ENCODE measurements around the gene CLTCL1.

CLTCL1 gene

GRCh38 chr22:19195796-19196731, 95.5 kb downstream of the CLTCL1 start:
- DNase-seq (ENCODE audit: low spot score): no peak

DNA sequence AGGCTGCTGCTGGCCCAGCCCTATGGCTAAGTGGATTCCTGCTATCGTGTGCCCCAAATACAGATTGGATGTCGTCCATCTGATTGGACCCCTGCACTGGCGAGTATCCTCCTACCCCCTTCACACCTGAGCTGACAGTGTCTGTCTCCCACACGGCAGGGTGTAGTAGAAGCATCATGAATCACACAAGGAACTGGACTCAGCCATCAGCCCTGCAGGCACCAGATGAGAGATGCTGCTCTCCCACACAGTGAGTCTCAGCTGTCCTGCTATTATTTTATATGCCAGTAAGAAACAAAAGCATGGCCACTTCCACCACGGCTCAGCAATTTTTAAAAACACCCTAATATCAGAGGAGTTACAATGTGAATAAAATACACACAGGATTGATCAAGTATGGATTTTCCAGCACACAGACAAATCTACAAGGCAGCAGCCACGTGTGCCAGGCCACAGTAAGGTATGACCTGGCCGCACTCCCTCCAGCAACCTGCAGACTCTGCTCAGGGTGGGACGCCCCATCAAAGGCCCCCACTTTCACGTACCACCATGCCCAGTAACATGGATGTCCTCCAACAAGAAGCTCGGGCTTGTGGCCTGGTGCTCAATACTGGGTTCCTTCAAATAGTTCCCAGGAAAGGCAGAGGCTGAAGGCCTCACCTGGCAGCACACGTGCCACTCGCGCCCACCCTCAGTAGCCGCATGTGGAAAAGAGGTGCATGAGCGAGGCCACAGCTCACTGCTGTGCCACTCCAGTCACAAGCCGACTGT, 96.6 kb downstream of the CLTCL1 start:
- DNase-seq (ENCODE audit: low spot score): no peak

DNA sequence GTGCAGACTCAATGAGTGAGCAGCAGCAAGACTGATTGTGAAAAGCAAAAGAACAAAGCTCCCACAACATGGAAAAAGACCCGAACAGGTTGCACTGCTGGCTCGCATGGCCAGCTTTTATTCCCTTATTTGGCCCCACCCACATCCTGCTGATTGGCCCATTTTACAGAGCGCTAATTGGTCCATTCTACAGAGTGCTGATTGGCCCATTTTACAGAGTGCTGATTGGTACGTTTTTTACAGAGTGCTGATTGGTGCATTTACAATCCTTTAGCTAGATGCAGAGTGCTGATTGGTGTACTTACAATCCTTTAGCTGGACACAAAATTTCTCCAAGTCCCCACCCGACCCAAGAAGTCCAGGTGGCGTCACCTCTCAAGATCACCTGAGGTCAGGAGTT, 97.6 kb downstream of the CLTCL1 start:
- DNase-seq (ENCODE audit: low spot score): no peak

DNA sequence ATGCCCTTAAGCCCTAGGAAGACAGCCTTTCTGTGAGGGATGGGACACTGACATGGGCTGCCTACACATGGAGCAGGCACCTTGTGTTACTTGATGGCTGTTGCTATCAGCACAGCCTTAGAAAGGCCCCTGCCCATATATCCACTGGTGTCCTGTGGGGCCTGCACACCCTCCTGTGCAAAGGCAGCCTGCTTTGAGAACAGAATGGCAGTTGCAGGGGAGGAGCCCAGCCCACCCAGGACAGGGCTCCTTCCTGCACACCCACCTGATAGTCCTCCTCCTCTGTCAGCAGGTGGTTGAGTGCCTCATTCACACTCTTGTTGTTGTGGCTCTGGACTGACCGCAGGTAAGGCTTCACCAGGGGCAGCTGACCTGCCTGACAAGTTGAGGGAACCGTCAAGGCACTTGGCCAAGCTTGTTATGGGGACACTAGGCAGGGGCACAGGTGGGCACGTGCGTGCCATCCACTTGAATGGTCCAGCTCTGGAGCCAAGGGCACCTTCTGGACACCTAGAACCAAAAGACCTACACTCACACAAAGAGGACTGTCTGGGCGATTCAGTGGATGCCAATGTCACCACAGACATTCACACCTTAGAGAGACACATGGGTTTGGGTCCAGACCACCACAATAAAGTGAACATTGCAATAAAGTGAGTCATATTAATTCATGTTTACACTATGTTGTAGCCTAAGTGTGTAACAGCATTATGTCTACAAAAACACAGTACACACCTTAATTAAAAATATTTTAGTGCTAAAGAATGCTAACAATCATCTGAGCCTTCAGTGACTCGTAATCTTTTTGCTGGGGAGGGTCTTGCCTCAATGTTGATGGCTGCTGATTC, 103.6 kb downstream of the CLTCL1 start:
- DNase-seq (ENCODE audit: low spot score): no peak

- no peak for DNase-seq (ENCODE audit: low spot score)
Measured at GRCh38 chr22:19184276-19184997, 107.1 kb downstream of the CLTCL1 start.

GRCh38 chr22:19183216-19183615, 108.3 kb downstream of the CLTCL1 start:
- no peak for DNase-seq (ENCODE audit: low spot score)

DNA sequence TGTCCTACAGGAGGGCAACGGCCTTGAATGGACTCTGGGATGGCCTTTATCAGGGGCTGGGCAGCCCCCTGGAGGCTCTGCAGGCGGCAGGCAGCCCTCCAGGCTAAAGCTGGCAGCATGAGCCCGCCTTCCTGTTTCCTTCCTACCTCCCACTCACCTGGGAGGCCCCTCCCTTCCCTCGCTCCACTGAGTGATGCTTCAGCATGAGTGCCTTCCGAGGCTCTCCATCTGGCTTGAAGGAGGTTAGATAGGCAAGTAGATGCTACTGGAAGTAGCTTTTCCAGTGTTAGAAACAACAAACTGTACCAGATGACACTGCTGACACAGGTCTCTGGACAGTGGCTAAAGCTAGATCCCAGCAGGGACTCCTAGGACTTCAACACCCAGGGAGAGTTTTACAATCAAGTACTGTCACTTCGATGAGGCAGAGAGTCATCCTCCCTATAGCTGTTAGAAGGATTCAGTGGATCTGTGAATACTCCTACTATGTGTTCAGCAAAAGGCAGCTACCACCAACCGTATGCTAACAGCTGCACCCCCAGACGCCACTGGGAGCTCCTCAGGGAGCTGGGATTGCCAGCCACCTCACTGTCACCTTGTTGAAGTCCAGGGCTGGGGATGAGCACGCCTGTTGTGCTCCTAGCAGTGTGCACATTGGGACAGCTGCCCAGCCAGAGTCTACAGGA, 108.9 kb downstream of the CLTCL1 start:
- no peak for DNase-seq (ENCODE audit: low spot score)

DNA sequence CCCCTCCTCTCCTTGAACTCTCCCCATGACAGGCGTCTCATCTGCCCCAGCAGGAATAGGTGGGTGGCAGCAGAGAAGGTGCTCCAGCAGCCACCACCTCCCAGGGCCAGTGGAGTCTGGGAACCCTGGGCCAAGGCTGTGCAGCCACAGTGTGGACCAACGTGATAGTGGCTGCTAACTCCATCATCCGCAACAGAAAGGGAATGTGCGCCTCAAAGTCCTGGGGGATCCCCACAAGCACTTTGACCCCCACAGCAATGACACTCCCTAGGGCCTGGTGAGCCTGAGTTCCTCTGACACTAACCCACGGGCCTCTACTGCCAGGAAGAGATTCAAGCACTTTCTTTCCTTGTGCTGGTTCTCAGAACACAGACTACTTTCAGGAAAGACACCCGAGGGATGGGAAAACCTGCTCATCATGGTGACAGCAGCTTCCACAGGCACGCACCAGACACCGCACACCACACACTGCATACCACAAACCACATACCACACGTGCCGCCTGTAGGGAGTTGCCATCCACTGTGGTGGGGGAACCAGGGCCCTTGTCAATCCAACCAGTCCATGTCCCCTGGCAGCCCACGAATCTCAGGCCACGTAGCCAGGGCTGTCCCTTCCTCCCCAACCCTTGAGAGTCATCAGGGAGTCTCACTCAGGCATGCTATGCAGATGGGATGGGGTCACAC, 109.6 kb downstream of the CLTCL1 start:
- DNase-seq (ENCODE audit: low spot score): no peak

DNA sequence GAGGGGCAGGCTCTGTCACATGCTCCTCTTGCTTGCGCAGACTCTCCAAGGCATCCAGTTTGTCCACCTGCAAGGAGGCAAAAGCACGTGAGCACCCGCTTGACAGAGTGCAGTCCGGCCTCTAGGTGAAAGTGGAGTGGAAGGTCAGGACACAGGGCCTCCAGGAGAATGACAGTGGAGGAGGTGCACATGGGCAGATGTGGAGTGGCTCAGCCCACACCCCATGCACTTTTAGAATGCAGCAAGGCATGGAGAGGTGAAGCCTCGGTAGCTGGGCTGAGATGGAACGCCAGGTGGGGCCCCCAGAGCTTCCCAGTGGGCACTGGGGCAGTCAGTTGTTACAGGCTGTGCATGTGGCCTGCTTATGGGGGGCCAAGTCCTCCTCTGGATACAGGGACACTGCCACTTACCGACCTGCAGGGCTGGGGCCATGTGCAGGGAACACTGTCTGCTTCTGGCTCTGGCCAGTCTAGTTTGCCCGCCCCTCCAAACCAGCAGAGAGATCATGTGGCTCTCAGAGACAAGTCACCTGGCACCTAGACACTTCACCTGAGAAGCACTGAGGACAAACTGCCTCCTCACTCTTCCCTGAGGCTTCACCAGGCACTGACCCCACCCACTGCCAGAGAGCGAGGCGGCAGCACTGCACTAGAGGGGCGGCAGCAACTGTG, 110.6 kb downstream of the CLTCL1 start:
- no peak for DNase-seq (ENCODE audit: low spot score)

- DNase-seq (ENCODE audit: low spot score): no peak
Measured at GRCh38 chr22:19180234-19180633, 111.3 kb downstream of the CLTCL1 start.

DNA sequence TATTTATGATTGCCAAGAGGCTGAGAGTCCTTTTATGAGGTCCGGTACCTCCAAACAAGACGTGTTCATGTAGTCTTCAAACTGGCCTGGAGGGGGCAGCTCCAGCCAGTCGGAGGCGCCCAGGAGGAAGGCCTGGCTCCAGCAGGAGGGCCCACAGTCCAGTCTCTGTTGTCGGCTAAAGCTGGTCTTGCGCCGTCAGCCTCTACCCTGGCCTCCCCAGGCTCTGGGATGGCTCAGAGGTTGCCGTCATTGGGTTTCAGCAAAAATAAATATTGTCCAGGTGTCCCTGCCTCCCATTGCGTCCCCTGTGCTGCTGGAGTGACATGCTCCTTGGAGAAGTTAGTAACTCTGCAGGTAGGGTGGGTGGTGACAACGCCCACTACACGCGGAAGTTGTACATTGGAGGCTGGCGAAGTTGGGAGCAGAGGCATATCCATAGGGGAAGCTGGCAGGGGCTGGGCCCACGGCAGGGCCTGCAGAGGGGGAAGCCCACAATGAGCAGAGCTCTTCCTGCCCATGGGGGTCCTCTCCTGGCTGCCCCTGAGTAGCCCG, 111.9 kb downstream of the CLTCL1 start:
- peak; percentile 85 for DNase-seq (ENCODE audit: low spot score)

DNA sequence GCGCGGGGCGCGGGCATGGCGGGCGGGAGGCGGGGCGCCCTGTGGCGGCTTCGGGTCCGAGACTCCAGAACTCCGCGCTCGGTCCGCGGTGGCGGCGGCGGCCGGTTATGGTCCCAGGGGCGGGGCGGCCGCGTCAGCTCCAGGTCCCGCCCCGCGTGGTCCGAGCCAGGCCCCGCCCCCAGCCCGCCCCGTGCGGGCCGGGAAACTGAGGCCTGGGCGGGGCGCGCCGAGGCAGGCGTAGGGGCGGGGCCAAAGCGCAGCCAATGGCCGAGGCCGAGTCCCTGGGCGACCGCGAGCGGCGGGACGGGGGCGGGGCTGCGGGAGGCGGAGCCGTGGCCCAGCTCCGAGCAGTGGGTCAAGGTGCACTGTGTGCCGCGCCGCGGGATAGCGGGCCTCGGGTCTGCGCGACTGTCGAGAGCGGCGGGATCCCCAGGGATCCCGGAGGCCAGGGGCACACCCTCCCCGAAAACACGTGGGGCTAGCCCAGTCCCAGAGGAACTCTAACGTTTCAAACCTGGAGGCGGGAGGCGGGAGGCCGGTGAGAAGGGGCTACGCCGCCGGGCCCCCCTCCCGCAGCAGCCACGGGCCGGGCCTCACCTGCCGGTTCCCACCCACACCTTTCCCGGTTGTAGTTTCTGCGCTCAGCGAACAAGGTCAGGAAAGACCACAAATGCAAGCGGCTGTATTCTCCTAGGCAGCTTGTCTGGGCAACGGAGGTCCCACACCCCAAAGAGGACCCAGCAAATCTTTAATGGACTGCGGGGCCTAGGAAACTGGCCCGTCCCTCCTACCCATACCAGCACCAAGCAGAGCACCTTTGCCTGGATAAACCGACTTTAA, 112.6 kb downstream of the CLTCL1 start, which contains the start of gene SLC25A1:
Gene SLC25A1 (minus strand): TSS at position 80 of the 840 bp plus-strand sequence. CDS start 63 bp downstream, at position 17.
- DNase-seq (ENCODE audit: low spot score): peak; percentile 91

- no peak for DNase-seq (ENCODE audit: low spot score)
Measured at GRCh38 chr22:19178065-19178656, 113.4 kb downstream of the CLTCL1 start.

DNA sequence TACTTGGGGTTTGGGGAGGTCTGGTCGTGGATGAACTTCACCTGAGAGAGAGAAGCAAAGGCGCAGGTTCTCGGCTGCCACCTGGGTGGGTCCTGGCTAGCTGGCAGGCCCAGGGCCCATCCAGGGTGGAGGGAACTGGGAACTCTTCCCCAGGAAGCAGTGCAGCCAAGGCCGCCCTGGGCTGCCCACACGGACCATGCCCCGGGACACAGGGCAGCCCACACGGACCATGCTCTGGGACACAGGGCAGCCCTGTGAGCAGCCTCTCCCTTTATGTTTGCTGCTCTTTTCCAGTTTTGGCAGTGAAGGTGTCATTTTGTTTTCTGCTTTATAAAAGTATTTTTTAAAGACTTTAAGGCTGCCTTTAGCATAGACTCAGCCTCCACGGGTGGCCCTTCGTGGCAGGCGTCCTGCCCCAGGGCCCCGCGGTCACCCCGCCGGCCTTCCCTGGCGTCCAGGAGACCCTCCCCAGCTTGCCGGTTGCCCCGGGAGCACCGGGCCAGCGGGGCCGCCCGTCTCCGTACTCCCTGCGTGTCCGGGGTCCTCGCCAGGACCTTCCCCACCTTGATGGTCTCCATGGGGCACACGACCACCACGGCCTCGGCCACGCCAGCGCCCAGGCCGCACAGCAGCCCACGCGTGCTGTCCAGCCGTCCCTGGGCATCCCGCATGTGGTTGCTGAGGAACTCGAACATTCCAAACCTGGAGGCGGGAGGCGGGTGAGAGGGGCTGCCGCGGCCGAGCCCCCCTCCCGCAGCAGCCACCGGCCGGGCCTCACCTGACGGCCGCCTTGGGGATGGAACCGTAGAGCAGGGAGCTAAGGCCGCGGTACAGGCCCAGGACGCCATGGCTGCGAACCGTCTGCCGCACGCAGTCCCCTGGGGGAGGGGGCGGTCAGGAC, 114.1 kb downstream of the CLTCL1 start:
- DNase-seq (ENCODE audit: low spot score): no peak

GRCh38 chr22:19176732-19177131, 114.8 kb downstream of the CLTCL1 start:
- DNase-seq (ENCODE audit: low spot score): no peak

- DNase-seq (ENCODE audit: low spot score): no peak
Measured at GRCh38 chr22:19176175-19176643, 115.3 kb downstream of the CLTCL1 start.
